NT2/D1 (cell line): Measurements from ENCODE around the gene TFAP2E.

Experiments used
- DNase-seq: peaks from one replicate; pipeline ENCODE4 v3.0.0-alpha.2; 2011; ENCODE audit warnings: low read depth, low spot score
- H3K27me3 ChIP-seq: 2 replicates; pipeline ENCODE4 v1.6.0; 2011; ENCODE audit warnings: mild to moderate bottlenecking; ENCODE audit not compliant: insufficient read length, insufficient read depth
- H3K36me3 ChIP-seq: 2 replicates; pipeline ENCODE4 v1.6.1; 2011; ENCODE audit warnings: mild to moderate bottlenecking, low read length, mixed read lengths; ENCODE audit not compliant: insufficient read depth, insufficient read length
- H3K4me1 ChIP-seq: 2 replicates; pipeline ENCODE4 v1.5.1; 2011; ENCODE audit not compliant: insufficient read depth, insufficient read length
- H3K4me3 ChIP-seq: 2 replicates; pipeline ENCODE4 v1.5.1; 2011; ENCODE audit warnings: low read depth; ENCODE audit not compliant: insufficient read length
- H3K9ac ChIP-seq: 2 replicates; pipeline ENCODE4 v1.6.0; 2011; ENCODE audit warnings: low read depth; ENCODE audit not compliant: insufficient read length
- H3K9me3 ChIP-seq: 2 replicates; pipeline ENCODE4 v1.5.1; 2011; ENCODE audit warnings: mild to moderate bottlenecking, low read length; ENCODE audit not compliant: insufficient read depth
- SUZ12 ChIP-seq: IDR thresholded peaks from 2 replicates; pipeline ENCODE4 v1.6.1; 2011; ENCODE audit not compliant: insufficient read length, insufficient read depth; ENCODE audit errors: extremely low read depth
- YY1 ChIP-seq: IDR thresholded peaks from 2 replicates; pipeline ENCODE4 v1.6.1; 2011; ENCODE audit not compliant: insufficient read length, insufficient read depth
- ZNF274 ChIP-seq: IDR thresholded peaks from 2 replicates; pipeline ENCODE4 v1.6.1; 2011; ENCODE audit warnings: mild to moderate bottlenecking, low read depth, low read length

The TFAP2E gene

DNA sequence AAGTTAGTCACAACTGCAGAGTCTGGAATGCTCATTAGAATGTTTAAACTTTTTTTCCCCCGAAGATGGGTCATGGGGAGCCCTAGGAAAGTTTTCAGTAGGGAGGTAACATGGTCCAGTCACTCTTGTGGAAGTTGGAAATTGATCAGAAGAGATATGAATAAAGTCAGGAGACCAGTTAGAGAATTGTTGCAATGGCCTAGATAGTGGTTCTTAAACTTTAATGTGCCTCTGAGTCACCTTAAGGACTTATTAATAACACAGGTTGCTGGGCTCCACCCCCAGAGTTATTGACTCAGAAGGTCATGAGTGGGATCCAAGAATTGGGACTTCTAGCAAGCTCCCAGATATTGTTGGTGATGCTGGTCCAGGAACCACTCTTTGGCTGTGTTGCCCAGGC, 3.2 kb upstream of the TFAP2E start:
- Histone ChIP-seq H3K9me3 (no peaks in the 10 kb centered on the region), H3K36me3 (peaks cover 22% of the 10 kb centered on the region), H3K4me3 (no peak overlapping the region), H3K4me1 (peaks cover 16% of the 10 kb centered on the region), H3K9ac (no peak overlapping the region), H3K27me3 (peaks cover 49% of the 10 kb centered on the region)
- no peak for DNase-seq
- TF ChIP-seq ZNF274, result no peak
- no peak for TF ChIP-seq YY1
- TF ChIP-seq SUZ12, result no peak

DNA sequence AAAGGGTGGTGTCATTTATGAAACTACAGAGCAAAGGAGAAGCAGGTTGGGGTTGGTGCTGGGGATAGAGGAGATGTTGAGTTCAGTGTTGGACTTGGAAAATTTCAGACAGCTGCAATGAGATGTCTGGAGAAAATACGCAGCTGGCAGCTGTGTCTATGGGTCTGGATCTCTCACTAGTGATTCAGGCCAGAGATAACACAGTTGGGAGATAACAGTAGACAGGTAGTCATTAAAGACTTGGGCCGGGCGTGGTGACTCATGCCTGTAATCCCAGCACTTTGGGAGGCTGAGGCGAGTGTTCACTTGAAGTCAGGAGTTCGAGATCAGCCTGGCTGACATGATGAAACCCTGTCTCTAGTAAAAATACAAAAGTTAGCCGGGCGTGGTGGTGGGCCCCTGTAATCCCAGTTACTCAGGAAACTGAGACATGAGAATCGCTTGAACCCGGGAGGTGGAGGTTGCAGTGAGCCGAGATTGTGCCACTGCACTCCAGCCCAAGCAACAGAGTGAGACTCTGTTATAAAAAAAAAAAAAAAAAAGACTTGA, 2.5 kb upstream of the TFAP2E start:
- no peak overlapping the region for H3K4me3 ChIP-seq
- no peaks in the 10 kb centered on the region for H3K9me3 ChIP-seq
- H3K9ac ChIP-seq, result no peak overlapping the region
- H3K27me3 ChIP-seq, result peaks cover 57% of the 10 kb centered on the region
- no peak for DNase-seq
- TF ChIP-seq YY1 (no peak), ZNF274 (no peak), SUZ12 (no peak)
- peaks cover 16% of the 10 kb centered on the region for H3K36me3 ChIP-seq
- H3K4me1 ChIP-seq, result peaks cover 12% of the 10 kb centered on the region

DNA sequence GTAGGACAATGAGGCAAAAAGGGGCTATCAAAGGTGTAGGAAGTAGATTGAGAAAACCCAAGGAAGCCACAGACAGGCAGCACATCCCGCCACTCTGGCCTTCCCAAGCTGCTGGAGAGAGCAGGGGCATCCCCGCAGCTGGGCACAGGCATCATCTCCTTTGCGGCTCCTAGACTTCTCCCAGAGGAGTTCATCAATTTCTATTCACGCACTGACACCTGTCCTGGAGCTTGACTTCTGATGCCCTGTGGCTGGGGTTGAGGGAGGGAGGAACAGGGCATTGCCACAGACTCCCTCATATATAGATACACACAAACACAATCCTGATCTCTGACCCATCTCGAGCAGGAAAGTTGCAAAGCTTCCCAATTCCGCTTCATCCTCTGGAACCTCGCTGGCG, 1.9 kb upstream of the TFAP2E start:
- no peak for DNase-seq
- H3K36me3 ChIP-seq, result peaks cover 10% of the 10 kb centered on the region
- H3K4me3 ChIP-seq, result no peak overlapping the region
- no peak overlapping the region for H3K9ac ChIP-seq
- peaks cover 63% of the 10 kb centered on the region for H3K27me3 ChIP-seq
- H3K4me1 ChIP-seq, result peaks cover 17% of the 10 kb centered on the region
- TF ChIP-seq YY1 (no peak), SUZ12 (no peak), ZNF274 (no peak)
- H3K9me3 ChIP-seq, result no peaks in the 10 kb centered on the region

DNA sequence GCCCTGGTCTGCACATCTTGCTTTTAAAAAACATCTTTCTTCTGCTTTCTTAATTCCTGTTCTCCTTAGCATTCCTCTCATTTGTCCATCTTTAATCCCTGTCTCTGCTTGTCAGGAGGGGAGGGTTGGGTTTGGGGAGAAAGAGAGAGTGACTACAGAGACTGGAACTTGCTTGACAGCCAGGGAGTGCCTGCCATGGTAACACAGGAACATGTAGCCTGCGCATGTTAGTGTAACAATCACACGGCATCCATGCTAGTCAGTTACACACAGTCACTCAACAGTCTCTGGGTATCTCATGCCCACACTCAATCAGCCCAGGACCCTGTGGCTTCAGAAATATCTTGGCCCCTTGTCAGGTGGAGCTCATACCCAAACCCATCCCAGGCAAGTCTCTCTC, 818 bp upstream of the TFAP2E start:
- H3K9me3 ChIP-seq, result no peaks in the 10 kb centered on the region
- no peaks in the 10 kb centered on the region for H3K36me3 ChIP-seq
- no peak overlapping the region for H3K9ac ChIP-seq
- no peak overlapping the region for H3K4me3 ChIP-seq
- H3K4me1 ChIP-seq, result peaks cover 18% of the 10 kb centered on the region
- TF ChIP-seq ZNF274, result no peak
- no peak for TF ChIP-seq SUZ12
- no peak for TF ChIP-seq YY1
- DNase-seq, result no peak
- peaks cover 72% of the 10 kb centered on the region for H3K27me3 ChIP-seq

DNA sequence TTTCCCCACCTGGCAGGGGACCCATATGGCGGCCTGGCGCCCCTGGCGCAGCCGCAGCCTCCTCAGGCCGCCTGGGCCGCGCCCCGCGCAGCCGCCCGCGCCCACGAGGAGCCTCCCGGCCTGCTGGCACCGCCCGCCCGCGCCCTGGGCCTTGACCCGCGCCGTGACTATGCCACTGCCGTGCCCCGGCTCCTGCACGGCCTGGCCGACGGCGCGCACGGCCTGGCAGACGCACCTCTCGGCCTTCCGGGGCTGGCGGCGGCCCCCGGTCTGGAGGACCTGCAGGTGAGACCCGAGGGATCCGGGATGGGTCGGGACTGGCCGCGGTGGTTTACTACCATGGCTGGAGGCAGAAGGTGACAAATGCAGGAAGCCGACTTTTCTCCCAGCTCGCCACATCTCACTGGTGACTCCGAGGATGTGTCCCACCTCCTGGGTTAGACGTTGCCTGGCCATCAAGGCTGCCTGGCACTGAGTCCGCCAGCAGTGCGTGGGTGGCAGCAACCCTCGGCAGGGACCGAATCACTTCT, 1.1 kb downstream of the TFAP2E start:
- H3K27me3 ChIP-seq, result peaks cover 77% of the 10 kb centered on the region
- no peaks in the 10 kb centered on the region for H3K9me3 ChIP-seq
- H3K4me3 ChIP-seq, result no peak overlapping the region
- DNase-seq, result no peak
- H3K9ac ChIP-seq, result peak overlapping the region; percentile 74
- H3K36me3 ChIP-seq, result no peaks in the 10 kb centered on the region
- H3K4me1 ChIP-seq, result peaks cover 17% of the 10 kb centered on the region
- TF ChIP-seq YY1 (no peak), ZNF274 (no peak), SUZ12 (no peak)

DNA sequence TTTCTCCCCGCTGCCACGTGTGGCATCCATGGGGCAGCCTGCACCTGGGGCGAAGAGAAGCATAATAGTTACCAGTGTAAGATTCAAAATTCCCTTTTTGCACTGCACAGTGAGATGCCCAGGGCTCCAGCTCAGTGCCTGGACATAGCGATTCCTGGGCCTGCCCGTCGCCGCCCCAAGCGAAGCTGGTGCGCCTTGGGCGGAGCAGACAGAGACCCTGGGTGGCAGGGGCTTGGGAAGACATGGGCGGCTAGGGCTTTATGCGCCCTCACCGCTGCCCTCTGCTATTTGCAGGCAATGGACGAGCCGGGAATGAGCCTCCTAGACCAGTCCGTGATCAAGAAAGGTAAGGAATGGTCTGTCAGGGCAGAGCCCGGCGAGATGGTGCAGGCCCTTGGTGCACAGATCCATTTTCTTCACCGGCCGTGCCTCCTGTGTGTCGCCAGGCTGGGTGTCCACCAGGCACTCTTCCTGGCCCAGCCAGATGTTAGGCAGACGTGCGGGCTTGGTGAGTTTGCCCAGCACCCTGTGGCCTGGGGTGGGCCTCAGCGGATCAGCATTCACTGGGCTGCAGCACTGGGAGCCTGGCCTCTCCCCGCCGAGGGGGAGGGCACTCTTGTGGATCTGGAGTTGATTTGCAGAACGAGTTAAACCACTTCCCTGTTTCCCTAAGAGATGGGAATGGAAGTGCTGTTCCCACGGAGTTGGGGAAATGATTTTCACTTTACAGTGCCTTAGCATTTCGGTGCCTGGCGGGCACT, 1.7 kb downstream of the TFAP2E start:
- Histone ChIP-seq H3K27me3 (peaks cover 77% of the 10 kb centered on the region), H3K9ac (no peak overlapping the region)
- DNase-seq, result no peak

DNA sequence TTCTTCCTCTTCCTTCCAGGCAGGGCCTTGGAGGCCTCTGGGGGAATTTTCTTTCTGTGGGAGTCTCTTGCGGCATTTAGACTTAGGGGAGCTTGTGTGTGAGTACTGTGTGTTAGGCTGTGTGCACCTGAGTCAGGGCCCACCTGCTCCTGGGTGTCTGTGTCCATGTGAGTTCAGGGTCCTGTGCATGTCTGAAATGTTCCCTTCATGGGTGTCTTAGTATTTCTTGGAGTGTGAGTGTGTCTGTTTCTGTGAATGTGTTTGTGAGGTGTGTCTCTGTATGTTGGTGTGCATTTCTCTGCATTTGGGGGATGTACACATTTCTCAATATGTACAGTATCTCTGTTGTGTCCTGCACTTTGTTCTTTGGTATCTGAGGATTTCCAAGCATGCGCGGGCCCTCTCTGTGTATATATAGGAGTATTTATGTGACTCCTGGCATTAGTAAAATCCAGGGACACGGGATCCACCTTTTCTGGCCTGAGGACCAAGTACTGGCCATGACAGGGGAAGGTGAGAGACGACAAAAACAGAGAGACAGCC, 2.4 kb downstream of the TFAP2E start:
- H3K9me3 ChIP-seq, result no peaks in the 10 kb centered on the region
- no peak overlapping the region for H3K4me3 ChIP-seq
- H3K36me3 ChIP-seq, result no peaks in the 10 kb centered on the region
- no peak for DNase-seq
- H3K9ac ChIP-seq, result no peak overlapping the region
- H3K27me3 ChIP-seq, result peaks cover 71% of the 10 kb centered on the region
- no peak for TF ChIP-seq SUZ12
- TF ChIP-seq ZNF274, result no peak
- no peak for TF ChIP-seq YY1
- peaks cover 17% of the 10 kb centered on the region for H3K4me1 ChIP-seq

More for the DNA sequence above, 1.7 kb downstream of the TFAP2E start:
- peaks cover 17% of the 10 kb centered on the region for H3K4me1 ChIP-seq
- H3K9me3 ChIP-seq, result no peaks in the 10 kb centered on the region
- H3K4me3 ChIP-seq, result no peak overlapping the region
- no peaks in the 10 kb centered on the region for H3K36me3 ChIP-seq
- TF ChIP-seq ZNF274, result no peak
